Measurements from ENCODE around the gene DAW1. TPM values are rescaled to one million over a fixed set of nuclear protein-coding genes. Genes with fewer than 3 reads are reported as not detected.

Gene DAW1
- total RNA-seq, 1 donor from 2014 or later, result 0.13 TPM

GRCh38 chr2:227856697-227857096 is 14.7 kb upstream of the DAW1 start:
- no peak for DNase-seq
- no peak for ATAC-seq (ENCODE audit: poor library complexity)
- intact Hi-C loops (cut with DNase I), result no loop called here

GRCh38 chr2:227860221-227860641 is 11.2 kb upstream of the DAW1 start:
- DNase-seq, result peak; percentile 50
- no peak for ATAC-seq (ENCODE audit: poor library complexity)
- intact Hi-C loops (cut with DNase I), result no loop called here

- DNase-seq (no peak), ATAC-seq (ENCODE audit: poor library complexity) (no peak)
- intact Hi-C loops (cut with DNase I), result no loop called here
These were observed 10.4 kb upstream of the DAW1 start for GRCh38 chr2:227861011-227861410.

- intact Hi-C loops (cut with DNase I), result no loop called here
- no peak for ATAC-seq (ENCODE audit: poor library complexity)
- no peak for DNase-seq
These were observed 9.1 kb upstream of the DAW1 start for GRCh38 chr2:227862227-227862740.

- peak; percentile 59 for ATAC-seq (ENCODE audit: poor library complexity)
- intact Hi-C loops (cut with DNase I), result no loop called here
- DNase-seq, result peak; percentile 43
These were observed 8.5 kb upstream of the DAW1 start for GRCh38 chr2:227862741-227863588.

GRCh38 chr2:227864161-227864756 is 7.2 kb upstream of the DAW1 start:
- ATAC-seq (ENCODE audit: poor library complexity), result peak; percentile 76
- intact Hi-C loops (cut with DNase I), result no loop called here
- DNase-seq, result no peak

- DNase-seq, result no peak
- no peak for ATAC-seq (ENCODE audit: poor library complexity)
- intact Hi-C loops (cut with DNase I), result no loop called here
These were observed 6.1 kb upstream of the DAW1 start for GRCh38 chr2:227865291-227865690.

GRCh38 chr2:227867386-227867785 is 4.0 kb upstream of the DAW1 start:
- intact Hi-C loops (cut with DNase I), result no loop called here
- no peak for DNase-seq

GRCh38 chr2:227870710-227871374 is 589 bp upstream of the DAW1 start:
- no peak for DNase-seq
- intact Hi-C loops (cut with DNase I), result no loop called here
- ATAC-seq (ENCODE audit: poor library complexity), result peak; percentile 29

More at GRCh38 chr2:227867386-227867785, 4.0 kb upstream of the DAW1 start:
- ATAC-seq (ENCODE audit: poor library complexity), result no peak

- ATAC-seq (ENCODE audit: poor library complexity), result no peak
- DNase-seq, result no peak
- intact Hi-C loops (cut with DNase I), result no loop called here
These were observed 1.2 kb downstream of the DAW1 start for GRCh38 chr2:227872676-227873075.

GRCh38 chr2:227876300-227876801 is 4.9 kb downstream of the DAW1 start:
- DNase-seq, result peak; percentile 58
- intact Hi-C loops (cut with DNase I), result no loop called here
- peak; percentile 69 for ATAC-seq (ENCODE audit: poor library complexity)

- DNase-seq (no peak), ATAC-seq (ENCODE audit: poor library complexity) (peak; percentile 82)
- intact Hi-C loops (cut with DNase I), result no loop called here
These were observed 6.2 kb downstream of the DAW1 start for GRCh38 chr2:227877421-227878310.

- ATAC-seq (ENCODE audit: poor library complexity), result no peak
- no peak for DNase-seq
- intact Hi-C loops (cut with DNase I), result no loop called here
These were observed 9.0 kb downstream of the DAW1 start for GRCh38 chr2:227880460-227880859.

GRCh38 chr2:227881866-227882517 is 10.6 kb downstream of the DAW1 start:
- DNase-seq (no peak), ATAC-seq (ENCODE audit: poor library complexity) (no peak)
- intact Hi-C loops (cut with DNase I), result no loop called here

- peak; percentile 85 for DNase-seq
- intact Hi-C loops (cut with DNase I), result no loop called here
- peak; percentile 69 for ATAC-seq (ENCODE audit: poor library complexity)
These were observed 13.1 kb downstream of the DAW1 start for GRCh38 chr2:227884511-227884947.

- DNase-seq (no peak), ATAC-seq (ENCODE audit: poor library complexity) (peak; percentile 36)
- intact Hi-C loops (cut with DNase I), result no loop called here
These were observed 14.7 kb downstream of the DAW1 start for GRCh38 chr2:227886149-227886548.

GRCh38 chr2:227888289-227888688 is 16.9 kb downstream of the DAW1 start:
- no peak for DNase-seq
- intact Hi-C loops (cut with DNase I), result no loop called here
- ATAC-seq (ENCODE audit: poor library complexity), result peak; percentile 67

GRCh38 chr2:227889336-227889735 is 17.9 kb downstream of the DAW1 start:
- intact Hi-C loops (cut with DNase I), result no loop called here
- no peak for DNase-seq

More at GRCh38 chr2:227889336-227889735, 17.9 kb downstream of the DAW1 start:
- no peak for ATAC-seq (ENCODE audit: poor library complexity)
